ENCODE measurements around the gene LRRC15. TPM values are rescaled to one million over a fixed set of nuclear protein-coding genes. Genes with fewer than 3 reads are reported as not detected.

Gene LRRC15
- total RNA-seq, 1 experiment from 2014 or later = 0.21 TPM

- no peak for DNase-seq
- Histone ChIP-seq H3K4me3 (ENCODE audit: insufficient read depth, low read depth, low read length) (no peak overlapping the region), H3K27me3 (ENCODE audit: control insufficient read depth, insufficient read depth, low read length) (peaks cover 6% of the 10 kb centered on the region; the same call in 1 of the 2 replicates), H3K36me3 (replicated peaks; ENCODE audit: control insufficient read depth, insufficient read depth, low read length) (no peaks in the 10 kb centered on the region)
Measured at GRCh38 chr3:194395212-194395611, 25.7 kb upstream of the LRRC15 start.

- H3K4me3 ChIP-seq (ENCODE audit: insufficient read depth, low read depth, low read length) = no peak overlapping the region
- H3K36me3 ChIP-seq (replicated peaks; ENCODE audit: control insufficient read depth, insufficient read depth, low read length) = no peaks in the 10 kb centered on the region
- no peak for DNase-seq
- H3K27me3 ChIP-seq (ENCODE audit: control insufficient read depth, insufficient read depth, low read length) = peaks cover 4% of the 10 kb centered on the region; the same call in 1 of the 2 replicates
Measured at GRCh38 chr3:194392576-194392975, 23.0 kb upstream of the LRRC15 start.

GRCh38 chr3:194390835-194391234 lies 21.3 kb upstream of the LRRC15 start:
- Histone ChIP-seq H3K4me3 (ENCODE audit: insufficient read depth, low read depth, low read length) (no peak overlapping the region), H3K27me3 (ENCODE audit: control insufficient read depth, insufficient read depth, low read length) (no peaks in the 10 kb centered on the region), H3K36me3 (replicated peaks; ENCODE audit: control insufficient read depth, insufficient read depth, low read length) (no peaks in the 10 kb centered on the region)
- DNase-seq = no peak

- Histone ChIP-seq H3K36me3 (replicated peaks; ENCODE audit: control insufficient read depth, insufficient read depth, low read length) (no peaks in the 10 kb centered on the region), H3K4me3 (ENCODE audit: insufficient read depth, low read depth, low read length) (no peak overlapping the region), H3K27me3 (ENCODE audit: control insufficient read depth, insufficient read depth, low read length) (no peaks in the 10 kb centered on the region)
- peak; percentile 18 for DNase-seq
Measured at GRCh38 chr3:194389269-194389668, 19.7 kb upstream of the LRRC15 start.

GRCh38 chr3:194387926-194388418 lies 18.4 kb upstream of the LRRC15 start:
- no peak for DNase-seq
- no peaks in the 10 kb centered on the region for H3K36me3 ChIP-seq (replicated peaks; ENCODE audit: control insufficient read depth, insufficient read depth, low read length)
- no peaks in the 10 kb centered on the region for H3K27me3 ChIP-seq (ENCODE audit: control insufficient read depth, insufficient read depth, low read length)
- H3K4me3 ChIP-seq (ENCODE audit: insufficient read depth, low read depth, low read length) = no peak overlapping the region

GRCh38 chr3:194387276-194387675 lies 17.7 kb upstream of the LRRC15 start:
- Histone ChIP-seq H3K27me3 (ENCODE audit: control insufficient read depth, insufficient read depth, low read length) (no peaks in the 10 kb centered on the region), H3K4me3 (ENCODE audit: insufficient read depth, low read depth, low read length) (no peak overlapping the region), H3K36me3 (replicated peaks; ENCODE audit: control insufficient read depth, insufficient read depth, low read length) (no peaks in the 10 kb centered on the region)
- DNase-seq = peak; percentile 5

- H3K27me3 ChIP-seq (ENCODE audit: control insufficient read depth, insufficient read depth, low read length) = no peaks in the 10 kb centered on the region
- no peak overlapping the region for H3K4me3 ChIP-seq (ENCODE audit: insufficient read depth, low read depth, low read length)
- no peaks in the 10 kb centered on the region for H3K36me3 ChIP-seq (replicated peaks; ENCODE audit: control insufficient read depth, insufficient read depth, low read length)
- DNase-seq = peak; percentile 12
Measured at GRCh38 chr3:194386648-194387047, 17.1 kb upstream of the LRRC15 start.

- H3K36me3 ChIP-seq (replicated peaks; ENCODE audit: control insufficient read depth, insufficient read depth, low read length) = no peaks in the 10 kb centered on the region
- H3K4me3 ChIP-seq (ENCODE audit: insufficient read depth, low read depth, low read length) = no peak overlapping the region
- H3K27me3 ChIP-seq (ENCODE audit: control insufficient read depth, insufficient read depth, low read length) = no peaks in the 10 kb centered on the region
- DNase-seq = peak; percentile 22
Measured at GRCh38 chr3:194386066-194386465, 16.5 kb upstream of the LRRC15 start.

GRCh38 chr3:194384569-194385001 lies 15.0 kb upstream of the LRRC15 start:
- H3K36me3 ChIP-seq (replicated peaks; ENCODE audit: control insufficient read depth, insufficient read depth, low read length) = no peaks in the 10 kb centered on the region

GRCh38 chr3:194384156-194384555 lies 14.6 kb upstream of the LRRC15 start:
- DNase-seq = peak; percentile 12
- no peaks in the 10 kb centered on the region for H3K36me3 ChIP-seq (replicated peaks; ENCODE audit: control insufficient read depth, insufficient read depth, low read length)
- H3K27me3 ChIP-seq (ENCODE audit: control insufficient read depth, insufficient read depth, low read length) = no peaks in the 10 kb centered on the region
- no peak overlapping the region for H3K4me3 ChIP-seq (ENCODE audit: insufficient read depth, low read depth, low read length)

More at GRCh38 chr3:194384569-194385001, 15.0 kb upstream of the LRRC15 start:
- Histone ChIP-seq H3K4me3 (ENCODE audit: insufficient read depth, low read depth, low read length) (no peak overlapping the region), H3K27me3 (ENCODE audit: control insufficient read depth, insufficient read depth, low read length) (no peaks in the 10 kb centered on the region)
- DNase-seq = peak; percentile 22

- no peak overlapping the region for H3K4me3 ChIP-seq (ENCODE audit: insufficient read depth, low read depth, low read length)
- H3K36me3 ChIP-seq (replicated peaks; ENCODE audit: control insufficient read depth, insufficient read depth, low read length) = no peaks in the 10 kb centered on the region
- no peaks in the 10 kb centered on the region for H3K27me3 ChIP-seq (ENCODE audit: control insufficient read depth, insufficient read depth, low read length)
- DNase-seq = peak; percentile 59
Measured at GRCh38 chr3:194383276-194383940, 13.9 kb upstream of the LRRC15 start.

GRCh38 chr3:194382892-194383223 lies 13.3 kb upstream of the LRRC15 start:
- no peak for DNase-seq
- Histone ChIP-seq H3K36me3 (replicated peaks; ENCODE audit: control insufficient read depth, insufficient read depth, low read length) (no peaks in the 10 kb centered on the region), H3K27me3 (ENCODE audit: control insufficient read depth, insufficient read depth, low read length) (no peaks in the 10 kb centered on the region), H3K4me3 (ENCODE audit: insufficient read depth, low read depth, low read length) (no peak overlapping the region)

- Histone ChIP-seq H3K4me3 (ENCODE audit: insufficient read depth, low read depth, low read length) (no peak overlapping the region), H3K36me3 (replicated peaks; ENCODE audit: control insufficient read depth, insufficient read depth, low read length) (no peaks in the 10 kb centered on the region), H3K27me3 (ENCODE audit: control insufficient read depth, insufficient read depth, low read length) (no peaks in the 10 kb centered on the region)
- DNase-seq = peak; percentile 55
Measured at GRCh38 chr3:194382196-194382891, 12.8 kb upstream of the LRRC15 start.

- Histone ChIP-seq H3K36me3 (replicated peaks; ENCODE audit: control insufficient read depth, insufficient read depth, low read length) (no peaks in the 10 kb centered on the region), H3K27me3 (ENCODE audit: control insufficient read depth, insufficient read depth, low read length) (no peaks in the 10 kb centered on the region), H3K4me3 (ENCODE audit: insufficient read depth, low read depth, low read length) (no peak overlapping the region)
- peak; percentile 71 for DNase-seq
Measured at GRCh38 chr3:194381460-194381875, 11.9 kb upstream of the LRRC15 start.

- H3K36me3 ChIP-seq (replicated peaks; ENCODE audit: control insufficient read depth, insufficient read depth, low read length) = no peaks in the 10 kb centered on the region
- no peak overlapping the region for H3K4me3 ChIP-seq (ENCODE audit: insufficient read depth, low read depth, low read length)
- no peaks in the 10 kb centered on the region for H3K27me3 ChIP-seq (ENCODE audit: control insufficient read depth, insufficient read depth, low read length)
- no peak for DNase-seq
Measured at GRCh38 chr3:194380326-194380725, 10.8 kb upstream of the LRRC15 start.

Data from H7 (cell line).